T-cell (primary cell): ENCODE measurements around the gene ELMO1. TPM values are rescaled to one million over a fixed set of nuclear protein-coding genes. Genes with fewer than 3 reads are reported as not detected.

Source experiments
- ATAC-seq, 4 experiments: fragments of 200-7000 bp in 3 of 4; fragments of 150-1000 bp in 1 of 4; cut with Tn5 transposase; replicated peaks in 1 of 4; 1 replicate in 3 of 4; 2 replicates in 1 of 4; pipeline ENCODE4 v1.10.0; 2021; ENCODE audit warnings: moderate library complexity in 3 of 4, mild to moderate bottlenecking in 2 of 4, moderate number of reproducible peaks in 1 of 4
- CTCF ChIA-PET, 2 donors: fragments of 300-600 bp; sonication (Branson Sonifier 250); formaldehyde crosslinking; loops; one replicate each; lab custom pipeline; 2022; ENCODE audit warnings: antibody characterized with exemption in 2 of 2; lab: Charles Lee
- POLR2A ChIA-PET, 2 donors: fragments of 300-600 bp; sonication (Branson Sonifier 250); formaldehyde crosslinking; loops; one replicate each; lab custom pipeline; 2022; ENCODE audit warnings: antibody characterized with exemption in 2 of 2; lab: Charles Lee
- DNase-seq, 35 experiments: peaks; one replicate each; pipeline versions ENCODE4 v3.0.0 to v3.0.0-alpha.2; 2013 to 2023
- H3K27ac ChIP-seq: one replicate; pipeline ENCODE4 v1.5.1; 2013; ENCODE audit warnings: low read length
- H3K27me3 ChIP-seq, 2 experiments: replicated peaks in 1 of 2; 1 replicate in 1 of 2; 2 replicates in 1 of 2; pipeline versions ENCODE4 v1.6.1 to v1.7.0; 2013; ENCODE audit warnings: low read length in 1 of 2, mixed read lengths in 1 of 2; ENCODE audit not compliant: control insufficient read depth in 2 of 2, insufficient read depth in 2 of 2; ENCODE audit errors: extremely low read depth in 1 of 2
- H3K36me3 ChIP-seq, 2 donors: 1 replicate in 1 of 2; 2 replicates in 1 of 2; pipeline versions ENCODE4 v1.6.1 to v1.7.0; 2013; ENCODE audit warnings: low read length in 1 of 2; ENCODE audit not compliant: control insufficient read depth in 2 of 2, insufficient read depth in 1 of 2; ENCODE audit errors: extremely low read depth in 1 of 2
- H3K4me1 ChIP-seq, 2 experiments: 1 replicate in 1 of 2; 2 replicates in 1 of 2; pipeline versions ENCODE4 v1.6.1 to v1.7.0; 2013; ENCODE audit warnings: low read length in 2 of 2, mixed read lengths in 1 of 2; ENCODE audit not compliant: insufficient read depth in 2 of 2, control insufficient read depth in 1 of 2; ENCODE audit errors: extremely low read depth in 1 of 2
- H3K4me3 ChIP-seq, 2 donors: 1 replicate in 1 of 2; 2 replicates in 1 of 2; pipeline versions ENCODE4 v1.5.1 to v1.7.0; 2013; ENCODE audit warnings: mild to moderate bottlenecking in 2 of 2, low read length in 1 of 2, moderate library complexity in 1 of 2; ENCODE audit not compliant: control insufficient read depth in 1 of 2; ENCODE audit errors: extremely low read depth in 1 of 2
- H3K9me3 ChIP-seq: 2 replicates; pipeline ENCODE4 v1.7.0; 2013
- H3K27ac Mint-ChIP-seq, 2 donors: one replicate each; pipeline ENCODE4 v1.8.0; 2020 to 2021; ENCODE audit warnings: mild to moderate bottlenecking in 2 of 2, mixed read lengths in 2 of 2
- H3K27me3 Mint-ChIP-seq, 2 donors: one replicate each; pipeline ENCODE4 v1.8.0; 2021 to 2022; ENCODE audit warnings: mixed read lengths in 2 of 2
- H3K36me3 Mint-ChIP-seq: one replicate; pipeline ENCODE4 v1.8.0; 2021; ENCODE audit warnings: mixed read lengths
- H3K4me1 Mint-ChIP-seq, 3 donors: one replicate each; pipeline ENCODE4 v1.8.0; 2020 to 2022; ENCODE audit warnings: mixed read lengths in 3 of 3, mild to moderate bottlenecking in 1 of 3
- H3K4me3 Mint-ChIP-seq, 3 donors: one replicate each; pipeline ENCODE4 v1.8.0; 2020 to 2022; ENCODE audit warnings: mild to moderate bottlenecking in 3 of 3, mixed read lengths in 3 of 3, moderate library complexity in 3 of 3
- H3K9me3 Mint-ChIP-seq, 3 donors: one replicate each; pipeline ENCODE4 v1.8.0; 2020 to 2022; ENCODE audit warnings: mixed read lengths in 3 of 3
- WGBS: methylation state at CpG from one replicate; pipeline ENCODE4 v1.1.5; 2013; ENCODE audit warnings: missing lambda C conversion rate; ENCODE audit not compliant: insufficient coverage; 5-methylcytosine and 5-hydroxymethylcytosine counted together
- total RNA-seq, 35 experiments: library from RNA in 6 of 35; stranded (reverse) in 6 of 35; fragments of 120-200 nt in 1 of 35; gene quantifications; one replicate each; pipeline versions ENCODE4 v1.2.1 to v1.2.4 and lab custom pipeline; 2013 to 2026

Gene ELMO1
- total RNA-seq, 5 donors from 2014 or later (not counting 1 experiment from before 2014, with no cell fraction given) = 101 to 149 (median 113) TPM

DNA sequence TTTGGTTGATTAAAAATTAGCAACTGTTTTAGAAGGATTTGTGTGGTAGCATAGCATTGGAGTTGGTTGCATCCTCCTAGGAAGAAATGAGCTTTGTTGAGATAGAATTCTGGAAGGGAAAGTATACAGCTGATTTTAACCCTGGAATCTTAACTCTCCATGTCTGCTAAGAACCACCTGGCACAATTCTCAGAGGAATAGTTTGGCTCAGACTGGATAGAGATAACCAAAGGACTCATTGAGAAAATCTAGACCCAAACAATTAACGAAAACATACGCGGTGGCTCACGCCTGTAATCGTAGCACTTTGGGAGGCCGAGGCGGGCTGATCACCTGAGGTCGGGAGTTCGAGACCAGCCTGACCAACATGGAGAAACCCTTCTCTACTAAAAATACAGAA lies 625.3 kb downstream of the ELMO1 start:
- POLR2A ChIA-PET = no interaction called here
- 97% methylated on average over 9 of the region's 9 CpGs for WGBS

DNA sequence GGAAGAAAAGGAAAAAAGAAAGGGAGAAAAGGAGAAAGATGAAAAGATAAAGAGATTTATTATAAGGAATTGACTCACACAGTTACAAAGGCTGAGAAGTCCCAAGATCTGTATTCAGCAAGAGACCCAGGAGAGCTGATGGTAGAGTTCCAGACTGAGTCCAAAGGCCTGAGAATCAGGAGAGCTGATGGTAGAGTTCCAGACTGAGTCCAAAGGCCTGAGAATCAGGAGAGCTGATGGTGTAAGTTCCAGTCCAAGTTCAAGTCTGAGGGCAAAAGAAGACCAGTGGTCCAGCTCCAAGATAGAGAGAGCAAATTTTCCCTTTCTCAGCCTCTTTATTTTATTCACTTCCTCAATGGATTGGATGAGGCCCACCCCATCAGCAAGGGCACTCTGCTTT lies 627.0 kb downstream of the ELMO1 start:
- H3K4me1 Mint-ChIP-seq = no peaks in the 10 kb centered on the region
- H3K4me3 Mint-ChIP-seq = no peak overlapping the region
- CTCF ChIA-PET = interaction anchor here in 1 of 2 donors (0.6 to 0.7 kb wide), 2 partner anchors 10 to 387 kb away, joined by 3 read pairs; no protein-coding TSS in a partner anchor
- H3K27me3 ChIP-seq = no peaks in the 10 kb centered on the region
- no peaks in the 10 kb centered on the region for H3K36me3 Mint-ChIP-seq
- peaks cover 0 to 2% (median 0%) of the 10 kb centered on the region in 3 donors for H3K9me3 Mint-ChIP-seq
- H3K4me3 ChIP-seq = no peak overlapping the region
- H3K9me3 ChIP-seq = no peaks in the 10 kb centered on the region
- no peaks in the 10 kb centered on the region for H3K27me3 Mint-ChIP-seq
- H3K27ac Mint-ChIP-seq = no peak overlapping the region
- no peak for DNase-seq
- no peaks in the 10 kb centered on the region for H3K36me3 ChIP-seq
- no peak for ATAC-seq
- no peaks in the 10 kb centered on the region for H3K4me1 ChIP-seq
- H3K27ac ChIP-seq = no peak overlapping the region
- POLR2A ChIA-PET = no interaction called here

More for the DNA sequence above, 625.3 kb downstream of the ELMO1 start:
- no peak for DNase-seq
- no peaks in the 10 kb centered on the region for H3K9me3 Mint-ChIP-seq
- no peaks in the 10 kb centered on the region for H3K9me3 ChIP-seq
- H3K4me1 Mint-ChIP-seq = no peaks in the 10 kb centered on the region
- no peak overlapping the region for H3K4me3 ChIP-seq
- no peaks in the 10 kb centered on the region for H3K4me1 ChIP-seq
- H3K27me3 Mint-ChIP-seq = no peaks in the 10 kb centered on the region
- H3K27ac ChIP-seq = no peak overlapping the region
- H3K4me3 Mint-ChIP-seq = no peak overlapping the region
- CTCF ChIA-PET = no interaction called here
- no peak overlapping the region for H3K27ac Mint-ChIP-seq
- ATAC-seq = no peak
- H3K36me3 Mint-ChIP-seq = no peaks in the 10 kb centered on the region
- no peaks in the 10 kb centered on the region for H3K27me3 ChIP-seq
- H3K36me3 ChIP-seq = no peaks in the 10 kb centered on the region

DNA sequence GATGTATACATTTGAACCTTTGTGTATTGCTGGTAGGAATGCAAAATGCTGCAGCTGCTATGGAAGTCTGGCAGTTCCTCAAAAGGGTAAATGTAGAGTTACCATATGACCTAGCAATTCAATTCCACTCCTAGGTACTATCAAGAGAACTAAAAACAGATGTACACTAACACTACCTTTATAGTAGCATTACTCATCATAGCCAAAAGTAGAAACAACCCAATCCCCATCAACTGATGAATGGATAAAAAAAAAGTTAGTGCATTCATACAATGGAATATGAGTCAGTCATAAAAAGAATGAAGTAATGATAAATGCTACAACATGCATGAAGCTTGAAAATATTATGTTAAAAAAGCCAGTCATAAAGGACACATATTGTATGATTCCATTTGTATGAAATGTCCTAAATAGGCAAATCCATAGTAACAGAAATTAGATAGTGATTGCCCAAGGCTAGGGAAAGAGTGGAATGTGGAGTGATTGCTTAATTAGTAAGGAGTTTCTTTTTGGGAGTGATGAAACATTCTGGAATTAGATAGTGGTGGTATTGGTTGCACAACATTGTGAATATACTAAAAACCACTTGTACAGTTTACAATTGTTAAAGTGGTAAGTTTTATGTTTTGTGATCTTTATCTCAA lies 628.0 kb downstream of the ELMO1 start:
- Mint-ChIP-seq H3K4me3 (no peak overlapping the region), H3K27me3 (no peaks in the 10 kb centered on the region), H3K4me1 (no peaks in the 10 kb centered on the region), H3K27ac (no peak overlapping the region), H3K9me3 (peaks cover 0 to 4% (median 0%) of the 10 kb centered on the region in 3 donors), H3K36me3 (peaks cover 4% of the 10 kb centered on the region)
- CTCF ChIA-PET = no interaction called here
- Histone ChIP-seq H3K27ac (no peak overlapping the region), H3K36me3 (no peaks in the 10 kb centered on the region), H3K9me3 (no peaks in the 10 kb centered on the region), H3K27me3 (no peaks in the 10 kb centered on the region), H3K4me3 (no peak overlapping the region), H3K4me1 (no peaks in the 10 kb centered on the region)
- POLR2A ChIA-PET = no interaction called here
- ATAC-seq = no peak
- no peak for DNase-seq

DNA sequence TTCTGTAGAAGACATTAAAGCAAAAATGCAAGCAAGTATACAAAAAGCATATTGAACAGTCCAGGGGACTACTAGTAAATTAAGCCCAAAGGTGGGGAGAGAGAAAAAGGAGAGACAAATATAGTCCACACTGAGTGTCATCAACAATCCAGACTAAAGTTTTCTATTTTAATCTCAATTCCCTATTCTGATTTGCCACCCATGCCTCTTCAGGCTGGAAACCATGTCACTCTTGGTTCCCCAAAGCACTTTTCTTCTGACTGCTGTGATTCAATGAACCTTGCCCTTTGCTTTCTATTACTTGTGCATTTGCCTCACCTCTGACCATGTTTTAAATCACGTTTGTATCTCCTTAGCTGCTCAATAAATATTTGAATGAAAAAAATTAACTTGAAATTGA lies 629.0 kb downstream of the ELMO1 start:
- Mint-ChIP-seq H3K4me3 (no peak overlapping the region), H3K4me1 (no peaks in the 10 kb centered on the region), H3K9me3 (peaks cover 0 to 4% (median 0%) of the 10 kb centered on the region in 3 donors), H3K36me3 (peaks cover 4% of the 10 kb centered on the region), H3K27ac (no peak overlapping the region), H3K27me3 (no peaks in the 10 kb centered on the region)
- ChIA-PET CTCF (no interaction called here), POLR2A (no interaction called here)
- no CpG with 5 or more reads among the region's 1 CpG for WGBS
- no peak for DNase-seq
- Histone ChIP-seq H3K27ac (no peak overlapping the region), H3K9me3 (no peaks in the 10 kb centered on the region), H3K27me3 (no peaks in the 10 kb centered on the region), H3K4me1 (no peaks in the 10 kb centered on the region), H3K4me3 (no peak overlapping the region), H3K36me3 (no peaks in the 10 kb centered on the region)
- ATAC-seq = no peak

DNA sequence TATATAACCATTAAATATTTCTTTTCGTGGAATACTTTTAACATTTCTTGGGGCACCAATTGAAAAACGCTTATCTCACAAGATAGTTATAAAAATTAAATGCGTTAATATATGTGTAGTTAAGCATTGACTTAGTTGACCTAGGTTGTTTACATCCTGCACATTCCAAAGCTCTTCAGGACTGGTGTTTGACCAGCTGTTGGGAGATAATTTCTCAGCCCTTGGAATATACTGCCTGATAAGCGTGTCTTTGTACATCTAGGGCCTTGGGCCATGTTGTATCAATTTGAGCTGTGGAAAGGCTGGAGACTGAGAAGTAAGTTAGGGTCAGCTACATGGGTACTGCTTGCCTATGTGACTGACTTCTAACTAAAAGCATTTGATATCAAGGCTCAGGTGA lies 634.4 kb downstream of the ELMO1 start:
- CTCF ChIA-PET = no interaction called here
- peaks cover 4% of the 10 kb centered on the region for H3K36me3 Mint-ChIP-seq
- DNase-seq = no peak
- no CpG with 5 or more reads among the region's 4 CpGs for WGBS
- Histone ChIP-seq H3K27me3 (no peaks in the 10 kb centered on the region), H3K4me1 (peaks cover 0 to 3% of the 10 kb centered on the region in 2 experiments), H3K4me3 (no peak overlapping the region), H3K27ac (no peak overlapping the region), H3K36me3 (no peaks in the 10 kb centered on the region), H3K9me3 (no peaks in the 10 kb centered on the region)
- ATAC-seq = no peak
- peaks cover 3 to 5% (median 3%) of the 10 kb centered on the region in 3 donors for H3K4me1 Mint-ChIP-seq
- H3K9me3 Mint-ChIP-seq = peaks cover 0 to 4% (median 0%) of the 10 kb centered on the region in 3 donors
- no peak overlapping the region for H3K4me3 Mint-ChIP-seq
- POLR2A ChIA-PET = no interaction called here
- H3K27me3 Mint-ChIP-seq = no peaks in the 10 kb centered on the region
- H3K27ac Mint-ChIP-seq = no peak overlapping the region

DNA sequence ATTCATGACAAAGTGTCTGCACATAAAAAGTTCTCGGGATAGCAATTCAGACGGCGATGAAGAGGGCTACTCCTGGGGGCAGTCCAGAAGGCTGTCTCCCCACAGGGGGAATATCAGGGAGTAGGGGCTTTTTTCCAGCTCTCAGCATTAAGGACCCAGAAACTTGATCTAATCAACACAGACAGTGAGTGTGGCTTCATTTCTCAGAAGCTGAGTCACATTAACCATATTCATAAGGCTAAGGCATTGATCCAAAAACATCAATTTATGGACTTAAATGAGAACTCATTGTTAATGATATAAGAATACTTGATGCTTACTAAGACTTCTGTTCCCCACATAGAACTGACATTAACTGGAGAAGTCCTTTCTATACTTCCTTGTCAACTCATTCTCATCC lies 636.9 kb downstream of the ELMO1 start:
- Histone ChIP-seq H3K27ac (no peak overlapping the region), H3K36me3 (no peaks in the 10 kb centered on the region), H3K9me3 (no peaks in the 10 kb centered on the region), H3K27me3 (no peaks in the 10 kb centered on the region), H3K4me1 (peaks cover 4 to 7% of the 10 kb centered on the region in 2 experiments), H3K4me3 (no peak overlapping the region)
- no CpG with 5 or more reads among the region's 3 CpGs for WGBS
- Mint-ChIP-seq H3K4me1 (peaks cover 7 to 13% (median 12%) of the 10 kb centered on the region in 3 donors), H3K27ac (no peak overlapping the region), H3K4me3 (no peak overlapping the region), H3K27me3 (no peaks in the 10 kb centered on the region), H3K9me3 (peaks cover 0 to 4% (median 0%) of the 10 kb centered on the region in 3 donors), H3K36me3 (peaks cover 4% of the 10 kb centered on the region)
- DNase-seq (no peak), ATAC-seq (no peak)
- POLR2A ChIA-PET = interaction anchor here (0.6 to 0.7 kb wide), 2 partner anchors 21 to 241 kb away, joined by 3 read pairs; no protein-coding TSS in a partner anchor
- CTCF ChIA-PET = no interaction called here
